Measurements from ENCODE around the gene PARD6B. TPM values are rescaled to one million over a fixed set of nuclear protein-coding genes. Genes with fewer than 3 reads are reported as not detected.

Gene PARD6B
- total and polyA plus RNA-seq, 2 of the 4 experiments (the other 2 are of a cell fraction): 0.17 to 0.90 TPM

GRCh38 chr20:50759678-50760077, 28.3 kb downstream of the PARD6B start:
- ChIA-PET CTCF (interaction anchor here (1.0 kb wide), 1 partner anchor 10 kb away, joined by 3 read pairs; no protein-coding TSS in a partner anchor), POLR2A (ENCODE audit: unreplicated experiment) (no interaction called here)
- no peak overlapping the region for H2BK120ac ChIP-seq (ENCODE audit: low read depth, low read length)
- no peak overlapping the region for H2BK5ac ChIP-seq (ENCODE audit: low read depth, low read length, poor library complexity, severe bottlenecking)
- H3K23ac ChIP-seq (ENCODE audit: low read depth, low read length): no peak overlapping the region
- no peak overlapping the region for H3K18ac ChIP-seq (ENCODE audit: low read depth, low read length)
- peaks cover 5% of the 10 kb centered on the region; the same call in 1 of the 2 replicates for H3K9me1 ChIP-seq (ENCODE audit: insufficient read depth, low read length)
- no peaks in the 10 kb centered on the region for H3K79me1 ChIP-seq (ENCODE audit: low read depth in 1 of 2, low read length in 2 of 2)
- H4K5ac ChIP-seq (ENCODE audit: low read depth, low read length): no peak overlapping the region
- dilution Hi-C loops (cut with HindIII; ENCODE audit: low sequenced_read_pairs, unreplicated experiment): no loop called here
- no peaks in the 10 kb centered on the region for H3K36me3 ChIP-seq (ENCODE audit: control insufficient read depth, insufficient read depth, low read length)
- ATAC-seq (ENCODE audit: low read depth) (no peak), DNase-seq (no peak)
- no peak overlapping the region for H2AK5ac ChIP-seq (ENCODE audit: low read depth, low read length)
- H3K4me1 ChIP-seq (ENCODE audit: control insufficient read depth, insufficient read depth, low read length): peaks cover 11% of the 10 kb centered on the region
- H3K56ac ChIP-seq (ENCODE audit: extremely low read depth, insufficient read depth, low read length): no peak overlapping the region
- H3K4me2 ChIP-seq (ENCODE audit: low read depth, low read length): no peak overlapping the region
- H2BK20ac ChIP-seq (ENCODE audit: low read depth, low read length): no peak overlapping the region
- in situ Hi-C loops (cut with MboI; ENCODE audit: low sequenced_read_pairs): no loop called here
- intact Hi-C loops (cut with micrococcal nuclease): no loop called here
- H3K4me3 ChIP-seq (ENCODE audit: insufficient read depth, low read depth, low read length): no peak overlapping the region
- no peak overlapping the region for H3K9ac ChIP-seq (ENCODE audit: low read depth, low read length)
- H4K8ac ChIP-seq (ENCODE audit: low read depth in 2 of 2, low read length in 2 of 2): no peak overlapping the region
- H3K14ac ChIP-seq (replicated peaks; ENCODE audit: low read depth, low read length): no peak overlapping the region
- H2AK9ac ChIP-seq (replicated peaks; ENCODE audit: low read depth, low read length, poor library complexity): no peak overlapping the region
- no TSS peak for BruUV-seq (replicated peaks)
- H4K91ac ChIP-seq (ENCODE audit: insufficient read depth, low read depth, low read length): no peak overlapping the region
- peaks cover 2% of the 10 kb centered on the region; the same call in 1 of the 2 replicates for H3K27me3 ChIP-seq (ENCODE audit: control insufficient read depth, insufficient read depth, low read length)
- H3K27ac ChIP-seq (ENCODE audit: insufficient read depth, low read length): no peak overlapping the region
- WGBS, 2 experiments (ENCODE audit: extremely low coverage in 2 of 2, insufficient read length in 1 of 2): no CpG with 5 or more reads among the region's 5 CpGs
- H3K9me3 ChIP-seq (ENCODE audit: control insufficient read depth, insufficient read depth, low read length): no peaks in the 10 kb centered on the region
- TF ChIP-seq BHLHE40 (IDR thresholded peaks at IDR 0.05; ENCODE audit: low read depth, low read length) (no peak), MAFK (IDR thresholded peaks at IDR 0.05; ENCODE audit: low read depth, low read length) (no peak), ELK1 (IDR thresholded peaks at IDR 0.05; ENCODE audit: borderline replicate concordance, low read depth, low read length) (no peak), POLR2A (IDR thresholded peaks at IDR 0.05; ENCODE audit: low read depth, low read length) (no peak)
- TF ChIP-seq, protein P1, sequence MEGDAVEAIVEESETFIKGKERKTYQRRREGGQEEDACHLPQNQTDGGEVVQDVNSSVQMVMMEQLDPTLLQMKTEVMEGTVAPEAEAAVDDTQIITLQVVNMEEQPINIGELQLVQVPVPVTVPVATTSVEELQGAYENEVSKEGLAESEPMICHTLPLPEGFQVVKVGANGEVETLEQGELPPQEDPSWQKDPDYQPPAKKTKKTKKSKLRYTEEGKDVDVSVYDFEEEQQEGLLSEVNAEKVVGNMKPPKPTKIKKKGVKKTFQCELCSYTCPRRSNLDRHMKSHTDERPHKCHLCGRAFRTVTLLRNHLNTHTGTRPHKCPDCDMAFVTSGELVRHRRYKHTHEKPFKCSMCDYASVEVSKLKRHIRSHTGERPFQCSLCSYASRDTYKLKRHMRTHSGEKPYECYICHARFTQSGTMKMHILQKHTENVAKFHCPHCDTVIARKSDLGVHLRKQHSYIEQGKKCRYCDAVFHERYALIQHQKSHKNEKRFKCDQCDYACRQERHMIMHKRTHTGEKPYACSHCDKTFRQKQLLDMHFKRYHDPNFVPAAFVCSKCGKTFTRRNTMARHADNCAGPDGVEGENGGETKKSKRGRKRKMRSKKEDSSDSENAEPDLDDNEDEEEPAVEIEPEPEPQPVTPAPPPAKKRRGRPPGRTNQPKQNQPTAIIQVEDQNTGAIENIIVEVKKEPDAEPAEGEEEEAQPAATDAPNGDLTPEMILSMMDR (conservative IDR thresholded peaks at IDR 0.05; ENCODE audit: low read depth, low read length): no peak
- no peak overlapping the region for H2BK15ac ChIP-seq (ENCODE audit: low read depth, low read length)
- no peaks in the 10 kb centered on the region for H4K20me1 ChIP-seq (ENCODE audit: insufficient read depth, low read length)
- no peak overlapping the region for H2AFZ ChIP-seq (replicated peaks; ENCODE audit: low read length, poor library complexity)
- no peak overlapping the region for H3K4ac ChIP-seq (ENCODE audit: low read depth, low read length)
